Measurements from ENCODE around the gene FAF1.

GRCh38 chr1:50913954-50914353 is 46.1 kb downstream of the FAF1 start:
- TF ChIP-seq, protein P1, sequence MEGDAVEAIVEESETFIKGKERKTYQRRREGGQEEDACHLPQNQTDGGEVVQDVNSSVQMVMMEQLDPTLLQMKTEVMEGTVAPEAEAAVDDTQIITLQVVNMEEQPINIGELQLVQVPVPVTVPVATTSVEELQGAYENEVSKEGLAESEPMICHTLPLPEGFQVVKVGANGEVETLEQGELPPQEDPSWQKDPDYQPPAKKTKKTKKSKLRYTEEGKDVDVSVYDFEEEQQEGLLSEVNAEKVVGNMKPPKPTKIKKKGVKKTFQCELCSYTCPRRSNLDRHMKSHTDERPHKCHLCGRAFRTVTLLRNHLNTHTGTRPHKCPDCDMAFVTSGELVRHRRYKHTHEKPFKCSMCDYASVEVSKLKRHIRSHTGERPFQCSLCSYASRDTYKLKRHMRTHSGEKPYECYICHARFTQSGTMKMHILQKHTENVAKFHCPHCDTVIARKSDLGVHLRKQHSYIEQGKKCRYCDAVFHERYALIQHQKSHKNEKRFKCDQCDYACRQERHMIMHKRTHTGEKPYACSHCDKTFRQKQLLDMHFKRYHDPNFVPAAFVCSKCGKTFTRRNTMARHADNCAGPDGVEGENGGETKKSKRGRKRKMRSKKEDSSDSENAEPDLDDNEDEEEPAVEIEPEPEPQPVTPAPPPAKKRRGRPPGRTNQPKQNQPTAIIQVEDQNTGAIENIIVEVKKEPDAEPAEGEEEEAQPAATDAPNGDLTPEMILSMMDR (IDR thresholded peaks at IDR 0.05), result no peak
- no peak for TF ChIP-seq POLR2A (IDR thresholded peaks at IDR 0.05)

All from esophagus squamous epithelium (tissue), 4 donors.